Activated naive CD4-positive, alpha-beta T cell treated with anti-CD3 and anti-CD28 coated beads for 36 hours (primary cell): ENCODE results near the gene CAPN5. TPM values are rescaled to one million over a fixed set of nuclear protein-coding genes. Genes with fewer than 3 reads are reported as not detected.
A peak's percentile ranks its signal among the peaks of the same experiment; 100 is the strongest.
"Not testable (repeated sequence)": the region's sequence is repeated elsewhere in the genome, so short reads cannot be mapped to it uniquely, and the experiment has no call there.

Experiments used
- CTCF ChIA-PET: fragments of 350-600 bp; sonication (Branson Sonifier 250); formaldehyde crosslinking; loops from one replicate; lab custom pipeline; 2021; ENCODE audit warnings: antibody characterized with exemption; lab: Charles Lee
- DNase-seq: peaks from one replicate; pipeline ENCODE4 v3.0.0-alpha.2; 2020
- H3K27ac Mint-ChIP-seq: one replicate; pipeline ENCODE4 v1.8.0; 2021; ENCODE audit warnings: mild to moderate bottlenecking, mixed read lengths
- H3K27me3 Mint-ChIP-seq: one replicate; pipeline ENCODE4 v1.8.0; 2021; ENCODE audit warnings: low read depth, mixed read lengths
- H3K36me3 Mint-ChIP-seq: one replicate; pipeline ENCODE4 v1.8.0; 2021; ENCODE audit warnings: low read depth, mixed read lengths
- H3K4me1 Mint-ChIP-seq: one replicate; pipeline ENCODE4 v1.8.0; 2021; ENCODE audit warnings: low read depth, mixed read lengths
- H3K4me3 Mint-ChIP-seq: one replicate; pipeline ENCODE4 v1.8.0; 2021; ENCODE audit warnings: mild to moderate bottlenecking, moderate library complexity, mixed read lengths
- H3K9me3 Mint-ChIP-seq: one replicate; pipeline ENCODE4 v1.8.0; 2021; ENCODE audit warnings: mixed read lengths
- intact Hi-C: fragments of 100-400 bp; cut with micrococcal nuclease; formaldehyde crosslinking; loops from one replicate; pipeline ENCODE4 v1.15.1; 2023
- total RNA-seq, 2 experiments: library from RNA; stranded (reverse); gene quantifications; one replicate each; pipeline ENCODE4 v1.2.3, GENCODE V29; 2021

Gene CAPN5
- 1 to 10 TPM in 1 of 2 experiments, under 1 TPM in 1; 0.79 to 1.5 TPM for total RNA-seq

GRCh38 chr11:77066229-77067042, at the start of gene CAPN5:
Gene CAPN5 (plus strand): TSS chr11:77066971. CDS start chr11:77084887, 17,916 bp downstream.
- peak; percentile 82 for DNase-seq
- H3K4me3 Mint-ChIP-seq: peak within 1 kb of the TSS; percentile 77
- no peaks in the 10 kb centered on the region for H3K27me3 Mint-ChIP-seq
- H3K4me1 Mint-ChIP-seq: peaks cover 10% of the 10 kb centered on the region
- CTCF ChIA-PET: interaction anchor here (1.4 to 4.4 kb wide), 2 partner anchors 15 to 25 kb away, joined by 3 to 33 read pairs; no protein-coding TSS in a partner anchor
- no peaks in the 10 kb centered on the region for H3K36me3 Mint-ChIP-seq
- H3K9me3 Mint-ChIP-seq: no peaks in the 10 kb centered on the region
- H3K27ac Mint-ChIP-seq: no peak within 1 kb of the TSS
- intact Hi-C loops: loop anchor here (1.0 to 2.0 kb wide), 3 partner anchors 16 to 25 kb away; no protein-coding TSS in a partner anchor

- peaks cover 15% of the 10 kb centered on the region for H3K4me1 Mint-ChIP-seq
- intact Hi-C loops, H3K4me3 Mint-ChIP-seq, H3K27me3 Mint-ChIP-seq, H3K36me3 Mint-ChIP-seq, H3K9me3 Mint-ChIP-seq, H3K27ac Mint-ChIP-seq, DNase-seq: not testable (repeated sequence)
- CTCF ChIA-PET: interaction anchor here (0.6 to 1.3 kb wide), 2 partner anchors 38 to 98 kb away, joined by 4 to 5 read pairs; no protein-coding TSS in a partner anchor
These were observed 48.3 kb upstream of the CAPN5 start for GRCh38 chr11:77018396-77018924.

- Mint-ChIP-seq H3K4me1 (peaks cover 15% of the 10 kb centered on the region), H3K36me3 (peaks cover 9% of the 10 kb centered on the region), H3K27ac (no peak overlapping the region), H3K27me3 (no peaks in the 10 kb centered on the region), H3K4me3 (no peak overlapping the region), H3K9me3 (no peaks in the 10 kb centered on the region)
- CTCF ChIA-PET: interaction anchor here (0.7 to 1.6 kb wide), 3 partner anchors 100 to 332 kb away, joined by 4 to 8 read pairs (median 4); no protein-coding TSS in a partner anchor
- no peak for DNase-seq
- intact Hi-C loops: no loop called here
These were observed 46.7 kb upstream of the CAPN5 start for GRCh38 chr11:77019976-77020595.

GRCh38 chr11:77020734-77021133, 46.0 kb upstream of the CAPN5 start:
- Mint-ChIP-seq H3K4me1 (peaks cover 15% of the 10 kb centered on the region), H3K9me3 (no peaks in the 10 kb centered on the region), H3K27me3 (no peaks in the 10 kb centered on the region), H3K36me3 (peaks cover 9% of the 10 kb centered on the region), H3K27ac (no peak overlapping the region), H3K4me3 (no peak overlapping the region)
- no peak for DNase-seq
- CTCF ChIA-PET: interaction anchor here (0.7 to 1.6 kb wide), 3 partner anchors 24 to 212 kb away, joined by 3 to 8 read pairs (median 4); no protein-coding TSS in a partner anchor
- intact Hi-C loops: no loop called here

- Mint-ChIP-seq H3K27ac (no peak overlapping the region), H3K27me3 (peaks cover 15% of the 10 kb centered on the region), H3K36me3 (no peaks in the 10 kb centered on the region), H3K9me3 (no peaks in the 10 kb centered on the region), H3K4me1 (no peaks in the 10 kb centered on the region), H3K4me3 (no peak overlapping the region)
- CTCF ChIA-PET: interaction anchor here (1.0 kb wide), 1 partner anchor 106 kb away, joined by 4 read pairs; no protein-coding TSS in a partner anchor
- intact Hi-C loops: no loop called here
- DNase-seq: no peak
These were observed 42.0 kb upstream of the CAPN5 start for GRCh38 chr11:77024745-77025144.

GRCh38 chr11:77026221-77026620, 40.5 kb upstream of the CAPN5 start:
- intact Hi-C loops: no loop called here
- no peaks in the 10 kb centered on the region for H3K9me3 Mint-ChIP-seq
- H3K4me1 Mint-ChIP-seq: no peaks in the 10 kb centered on the region
- CTCF ChIA-PET: no interaction called here
- no peak for DNase-seq
- H3K27ac Mint-ChIP-seq: no peak overlapping the region
- peaks cover 26% of the 10 kb centered on the region for H3K27me3 Mint-ChIP-seq
- H3K4me3 Mint-ChIP-seq: no peak overlapping the region
- no peaks in the 10 kb centered on the region for H3K36me3 Mint-ChIP-seq

- H3K9me3 Mint-ChIP-seq: no peaks in the 10 kb centered on the region
- no peak for DNase-seq
- no peaks in the 10 kb centered on the region for H3K4me1 Mint-ChIP-seq
- intact Hi-C loops: no loop called here
- CTCF ChIA-PET: interaction anchor here (0.6 kb wide), 1 partner anchor 18 kb away, joined by 3 read pairs; no protein-coding TSS in a partner anchor
- H3K4me3 Mint-ChIP-seq: no peak overlapping the region
- no peak overlapping the region for H3K27ac Mint-ChIP-seq
- peaks cover 28% of the 10 kb centered on the region for H3K27me3 Mint-ChIP-seq
- H3K36me3 Mint-ChIP-seq: no peaks in the 10 kb centered on the region
These were observed 40.0 kb upstream of the CAPN5 start for GRCh38 chr11:77026743-77027142.

GRCh38 chr11:77027275-77027674, 39.5 kb upstream of the CAPN5 start:
- Mint-ChIP-seq H3K27me3 (peaks cover 28% of the 10 kb centered on the region), H3K27ac (no peak overlapping the region), H3K4me3 (no peak overlapping the region), H3K36me3 (no peaks in the 10 kb centered on the region), H3K4me1 (no peaks in the 10 kb centered on the region), H3K9me3 (no peaks in the 10 kb centered on the region)
- intact Hi-C loops: no loop called here
- DNase-seq: no peak
- CTCF ChIA-PET: interaction anchor here (0.6 kb wide), 1 partner anchor 18 kb away, joined by 3 read pairs; no protein-coding TSS in a partner anchor

GRCh38 chr11:77029829-77030228, 36.9 kb upstream of the CAPN5 start:
- CTCF ChIA-PET: interaction anchor here (0.5 to 1.8 kb wide), 2 partner anchors 62 to 418 kb away, joined by 4 to 6 read pairs; no protein-coding TSS in a partner anchor
- Mint-ChIP-seq H3K9me3 (no peaks in the 10 kb centered on the region), H3K27me3 (peaks cover 28% of the 10 kb centered on the region), H3K4me1 (no peaks in the 10 kb centered on the region), H3K36me3 (no peaks in the 10 kb centered on the region), H3K27ac (no peak overlapping the region), H3K4me3 (no peak overlapping the region)
- DNase-seq: no peak
- intact Hi-C loops: no loop called here

GRCh38 chr11:77030834-77031414, 35.8 kb upstream of the CAPN5 start:
- intact Hi-C loops: no loop called here
- H3K4me1 Mint-ChIP-seq: no peaks in the 10 kb centered on the region
- no peaks in the 10 kb centered on the region for H3K9me3 Mint-ChIP-seq
- DNase-seq: no peak
- no peak overlapping the region for H3K4me3 Mint-ChIP-seq
- no peak overlapping the region for H3K27ac Mint-ChIP-seq
- H3K36me3 Mint-ChIP-seq: no peaks in the 10 kb centered on the region
- H3K27me3 Mint-ChIP-seq: peaks cover 28% of the 10 kb centered on the region
- CTCF ChIA-PET: interaction anchor here (1.8 kb wide), 1 partner anchor 60 kb away, joined by 6 read pairs; no protein-coding TSS in a partner anchor

GRCh38 chr11:77031599-77031998, 35.2 kb upstream of the CAPN5 start:
- intact Hi-C loops: no loop called here
- peaks cover 29% of the 10 kb centered on the region for H3K27me3 Mint-ChIP-seq
- no peaks in the 10 kb centered on the region for H3K9me3 Mint-ChIP-seq
- no peak for DNase-seq
- no peaks in the 10 kb centered on the region for H3K4me1 Mint-ChIP-seq
- no peak overlapping the region for H3K4me3 Mint-ChIP-seq
- H3K36me3 Mint-ChIP-seq: no peaks in the 10 kb centered on the region
- CTCF ChIA-PET: no interaction called here
- no peak overlapping the region for H3K27ac Mint-ChIP-seq

- H3K9me3 Mint-ChIP-seq: no peaks in the 10 kb centered on the region
- peaks cover 6% of the 10 kb centered on the region for H3K4me1 Mint-ChIP-seq
- DNase-seq: no peak
- H3K36me3 Mint-ChIP-seq: no peaks in the 10 kb centered on the region
- peaks cover 35% of the 10 kb centered on the region for H3K27me3 Mint-ChIP-seq
- intact Hi-C loops: no loop called here
- no peak overlapping the region for H3K27ac Mint-ChIP-seq
- H3K4me3 Mint-ChIP-seq: no peak overlapping the region
- CTCF ChIA-PET: interaction anchor here (2.9 kb wide), 1 partner anchor 10 kb away, joined by 7 read pairs; no protein-coding TSS in a partner anchor
These were observed 31.7 kb upstream of the CAPN5 start for GRCh38 chr11:77035039-77035438.
